ENCODE results near the gene GNPTG.

GNPTG gene
- long read RNA-seq, donor 1, transcript GNPTG-201 (11 exons, 1,983 nt), result major isoform, 53 of 94 reads
- long read RNA-seq, donor 1, partial matches to known transcripts, result 36 of 94 reads
- long read RNA-seq, donor 1, other reads (novel, unspliced or antisense), result 0 of 94 reads
- long read RNA-seq, donor 2, transcript GNPTG-201 (11 exons, 1,983 nt), result major isoform, 24 of 55 reads
- long read RNA-seq, donor 2, partial matches to known transcripts, result 30 of 55 reads
- long read RNA-seq, donor 2, other reads (novel, unspliced or antisense), result 0 of 55 reads
- long read RNA-seq, donor 3, transcript GNPTG-201 (11 exons, 1,983 nt), result major isoform, 12 of 45 reads
- long read RNA-seq, donor 3, partial matches to known transcripts, result 30 of 45 reads
- long read RNA-seq, donor 3, other reads (novel, unspliced or antisense), result 0 of 45 reads
- long read RNA-seq, donor 4, transcript GNPTG-201 (11 exons, 1,983 nt), result major isoform, 19 of 34 reads
- long read RNA-seq, donor 4, partial matches to known transcripts, result 10 of 34 reads
- long read RNA-seq, donor 4, other reads (novel, unspliced or antisense), result 0 of 34 reads
- long read RNA-seq, donor 5, transcript GNPTG-201 (11 exons, 1,983 nt), result major isoform, 42 of 45 reads
- long read RNA-seq, donor 5, partial matches to known transcripts, result 0 of 45 reads
- long read RNA-seq, donor 5, other reads (novel, unspliced or antisense), result 0 of 45 reads
- long read RNA-seq, donor 6, transcript GNPTG-201 (11 exons, 1,983 nt), result major isoform, 43 of 73 reads
- long read RNA-seq, donor 6, partial matches to known transcripts, result 29 of 73 reads
- long read RNA-seq, donor 6, other reads (novel, unspliced or antisense), result 0 of 73 reads
- long read RNA-seq, donor 7, result 0 reads
- long read RNA-seq, donor 8, transcript GNPTG-201 (11 exons, 1,983 nt), result major isoform, 40 of 49 reads
- long read RNA-seq, donor 8, partial matches to known transcripts, result 6 of 49 reads
- long read RNA-seq, donor 8, other reads (novel, unspliced or antisense), result 0 of 49 reads

DNA sequence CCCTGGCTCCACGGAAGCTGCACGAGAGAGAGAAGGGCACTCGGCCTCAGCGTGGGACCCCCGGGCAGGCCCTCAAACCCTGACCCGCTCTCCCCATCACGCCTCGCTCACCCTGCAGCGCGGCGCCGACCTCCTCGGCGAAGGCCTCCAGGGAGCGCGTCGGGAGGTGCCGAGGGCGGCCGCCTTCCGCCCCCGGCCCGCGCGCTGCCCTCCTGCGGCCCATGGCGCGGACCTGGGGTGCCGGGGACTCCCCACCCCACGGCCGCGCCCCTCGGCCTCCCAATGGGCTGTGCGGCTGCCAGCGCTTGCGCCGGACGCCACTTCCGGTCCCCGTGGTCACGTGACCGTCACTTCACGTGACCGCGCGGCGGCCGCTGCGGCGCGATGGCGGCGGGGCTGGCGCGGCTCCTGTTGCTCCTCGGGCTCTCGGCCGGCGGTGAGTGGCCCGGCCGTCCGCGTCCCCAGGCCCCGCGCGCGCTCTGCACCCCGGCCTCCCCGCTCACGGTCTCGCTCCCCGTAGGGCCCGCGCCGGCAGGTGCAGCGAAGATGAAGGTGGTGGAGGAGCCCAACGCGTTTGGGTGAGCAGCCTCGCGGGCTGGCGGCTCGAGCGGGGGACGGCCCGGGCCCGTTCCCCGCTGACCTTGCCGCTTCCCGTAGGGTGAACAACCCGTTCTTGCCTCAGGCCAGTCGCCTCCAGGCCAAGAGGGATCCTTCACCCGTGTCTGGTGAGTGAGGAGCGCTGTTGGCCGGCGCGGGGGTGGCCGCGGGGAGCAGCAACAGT lies at the start of gene GNPTG, which contains the start of gene TSR3:
TSS of gene GNPTG (plus strand) at position 350 of the 781 bp plus-strand sequence. CDS start at position 385, 35 bp downstream.
TSS of gene TSR3 (minus strand) at position 297 of the 781 bp plus-strand sequence. CDS start at position 223, 74 bp downstream.
- DNase-seq, result peak; percentile 82

DNA sequence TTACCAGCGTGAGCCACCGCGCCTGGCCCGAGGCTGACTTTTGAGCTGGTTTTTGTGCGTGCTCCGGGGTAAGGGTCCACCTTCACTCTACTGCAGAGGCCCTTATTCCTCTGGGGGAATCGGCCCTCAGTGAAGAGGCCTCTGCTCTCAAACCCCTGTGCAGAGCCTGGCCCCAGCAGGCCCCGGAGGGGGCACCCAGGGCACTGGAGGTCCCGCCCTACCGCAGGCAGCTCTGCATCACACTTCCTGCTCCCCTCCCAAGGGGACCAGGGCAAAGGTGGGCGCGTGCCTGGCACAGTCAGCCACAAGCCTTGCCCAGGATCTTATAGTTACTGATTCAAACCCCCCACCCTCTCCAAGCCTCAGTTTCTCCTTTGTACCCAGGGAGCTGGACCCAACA lies 45.9 kb upstream of the GNPTG start:
- DNase-seq, result no peak

- no peak for DNase-seq
These were observed 45.4 kb upstream of the GNPTG start for GRCh38 chr16:1306334-1306733.

DNA sequence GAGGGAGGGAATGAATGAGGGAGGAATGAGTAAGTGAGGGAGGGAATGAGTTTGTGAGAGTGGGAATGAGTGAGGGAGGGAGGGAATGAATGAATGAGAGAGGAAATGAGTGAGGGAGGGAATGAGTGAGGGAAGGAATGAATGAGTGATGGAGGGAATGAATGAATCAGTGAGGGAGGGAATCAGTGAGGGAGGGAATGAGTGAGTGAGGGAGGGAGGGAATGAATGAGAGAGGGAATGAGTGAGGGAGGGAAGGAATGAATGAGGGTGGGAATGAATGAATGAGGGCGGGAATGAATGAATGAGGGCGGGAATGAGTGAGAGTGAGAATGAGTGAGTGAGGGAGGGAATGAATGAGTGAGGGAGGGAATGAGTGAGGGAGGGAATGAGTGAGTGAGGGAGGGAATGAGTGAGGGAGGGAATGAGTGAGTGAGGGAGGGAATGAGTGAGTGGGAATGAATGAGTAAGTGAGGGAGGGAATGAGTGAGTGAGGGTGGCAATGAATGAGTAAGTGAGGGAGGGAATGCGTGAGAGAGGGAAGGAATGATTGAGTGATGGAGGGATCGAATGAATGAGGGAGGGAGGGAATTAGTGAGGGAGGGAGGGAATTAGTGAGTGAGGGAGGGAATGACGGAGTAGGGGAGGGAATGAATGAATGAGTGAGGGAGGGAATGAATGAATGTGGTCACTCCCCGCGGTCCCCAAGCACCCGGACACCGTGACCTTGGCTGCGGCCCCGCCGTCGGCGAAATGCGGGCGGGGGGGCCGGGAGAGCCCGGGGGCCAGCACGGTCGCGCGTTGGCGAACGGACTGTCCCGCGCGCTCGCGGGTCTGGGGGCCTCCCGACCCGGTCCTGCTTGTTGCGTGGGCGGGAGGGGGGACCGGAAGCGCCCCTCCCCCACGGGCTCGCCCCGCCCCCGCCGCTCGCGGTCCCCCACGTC lies 43.4 kb upstream of the GNPTG start:
- peak; percentile 76 for DNase-seq

- DNase-seq, result peak; percentile 100
These were observed 42.5 kb upstream of the GNPTG start, which contains the start of gene UBE2I for GRCh38 chr16:1308977-1309885. TSS of gene UBE2I (plus strand) at chr16:1309636. CDS start at chr16:1314031, 4,395 bp downstream.

DNA sequence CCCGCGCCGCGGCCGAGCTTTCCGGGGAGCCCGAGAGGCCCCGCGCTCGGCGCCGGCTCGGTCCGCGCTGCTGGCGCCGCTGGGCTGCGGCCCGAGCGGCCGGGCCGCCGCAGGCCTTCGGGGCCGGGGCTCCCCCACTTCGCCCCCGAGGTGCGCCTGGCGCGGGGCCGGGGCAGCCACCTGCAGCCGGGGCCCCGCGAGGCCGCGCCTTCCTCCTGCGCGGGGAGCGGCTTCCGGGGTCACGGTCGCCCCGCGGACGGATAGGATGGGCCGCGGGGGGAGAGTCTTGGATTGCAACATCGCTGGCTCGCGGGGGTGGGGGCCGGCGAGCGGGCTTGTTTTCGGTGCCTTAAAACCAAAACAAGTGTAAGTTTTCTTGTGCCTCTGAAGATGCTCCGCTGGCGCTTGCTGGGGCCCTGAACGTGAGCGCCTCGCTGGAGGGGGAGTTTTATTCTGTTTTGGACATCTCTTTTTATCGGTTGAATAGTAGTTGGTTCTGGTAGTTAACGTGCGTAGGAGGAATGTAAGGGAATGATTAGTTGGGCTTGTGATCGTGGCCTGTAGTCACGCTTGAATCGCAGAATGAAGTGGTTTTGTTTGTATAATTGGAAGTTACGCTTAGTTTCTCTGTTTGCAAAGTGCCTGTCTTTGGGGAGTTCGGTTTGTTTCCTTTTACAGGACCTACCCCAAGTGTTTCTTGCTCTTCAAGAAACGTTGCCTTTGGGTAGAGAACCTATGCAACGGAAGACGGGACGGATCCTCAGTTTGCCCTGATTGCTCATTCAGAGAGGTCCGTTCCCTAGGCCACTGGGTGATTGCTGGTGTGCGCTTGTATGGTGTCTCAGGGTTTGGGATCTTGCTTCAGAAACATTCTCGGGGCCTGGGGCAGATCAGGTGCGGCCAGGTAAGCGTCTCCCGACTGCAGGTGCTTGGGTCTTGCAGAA lies 41.6 kb upstream of the GNPTG start:
- peak; percentile 27 for DNase-seq

DNA sequence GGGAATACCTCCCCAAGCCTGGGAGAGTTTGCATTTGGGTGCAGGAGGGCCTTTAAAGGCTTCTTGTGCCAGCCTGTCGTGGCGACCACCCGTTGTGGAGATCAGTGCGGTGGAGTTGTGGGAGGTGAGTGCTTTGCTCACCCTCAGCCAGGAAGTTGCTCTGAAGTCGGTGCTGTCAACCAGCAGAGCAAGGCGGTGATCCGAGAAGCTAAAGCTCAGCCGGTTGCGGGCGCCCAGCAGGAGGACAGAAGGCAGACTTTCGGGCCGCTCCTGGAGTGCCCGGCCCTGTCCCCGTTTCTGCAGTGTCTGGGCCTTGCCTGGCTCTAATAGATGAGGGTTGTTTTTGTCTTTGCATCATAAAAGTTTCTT lies 40.9 kb upstream of the GNPTG start:
- DNase-seq, result peak; percentile 31

DNA sequence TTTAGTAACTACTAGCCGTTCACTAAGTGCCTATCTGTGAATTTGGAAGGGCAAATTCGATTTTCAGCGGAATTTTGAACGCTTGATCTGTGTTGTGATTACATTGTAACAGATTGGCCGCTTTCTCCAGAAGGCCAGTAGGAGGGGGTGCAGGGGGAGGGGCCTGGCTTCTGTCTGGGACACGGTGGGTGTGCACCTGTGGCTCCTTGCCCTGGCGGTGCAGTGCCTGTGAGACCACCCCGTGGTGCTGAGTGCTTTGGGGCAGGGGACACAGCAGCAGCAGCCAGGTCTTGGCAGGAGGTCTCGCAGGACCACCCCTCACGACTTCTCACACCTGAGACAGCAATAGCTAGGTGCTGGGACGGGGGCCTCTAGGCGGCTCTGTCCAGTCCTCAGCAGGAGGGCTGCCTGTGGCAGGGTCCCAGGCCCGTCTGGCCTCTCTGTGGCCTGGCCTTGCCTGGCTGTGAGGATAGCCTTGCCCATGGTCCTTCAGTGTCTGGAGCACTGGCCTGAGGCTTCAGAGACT lies 40.5 kb upstream of the GNPTG start:
- DNase-seq, result no peak

GRCh38 chr16:1311738-1312466 lies 39.8 kb upstream of the GNPTG start:
- DNase-seq, result no peak

- no peak for DNase-seq
These were observed 39.3 kb upstream of the GNPTG start for GRCh38 chr16:1312467-1312816.

DNA sequence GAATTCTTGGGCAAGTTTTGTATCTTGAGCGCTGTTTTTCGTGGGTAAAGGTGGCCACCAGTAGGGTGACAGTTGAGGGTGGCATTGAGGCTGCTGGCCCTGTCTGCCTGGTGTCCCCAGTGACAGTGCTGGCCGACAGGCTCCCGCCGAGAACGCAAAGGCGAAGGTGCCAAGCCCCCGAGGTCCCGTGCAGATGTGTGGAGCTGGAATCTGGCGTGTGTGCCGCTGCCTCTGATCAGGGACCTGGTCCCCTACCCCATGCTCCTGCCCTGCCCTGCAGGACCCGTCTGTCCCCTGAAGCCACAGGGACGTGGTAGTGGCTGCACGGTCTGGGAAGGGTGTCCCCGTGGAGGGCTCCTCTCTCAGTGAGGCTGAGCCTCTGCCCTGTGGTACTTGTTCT lies 38.8 kb upstream of the GNPTG start:
- DNase-seq, result no peak

DNA sequence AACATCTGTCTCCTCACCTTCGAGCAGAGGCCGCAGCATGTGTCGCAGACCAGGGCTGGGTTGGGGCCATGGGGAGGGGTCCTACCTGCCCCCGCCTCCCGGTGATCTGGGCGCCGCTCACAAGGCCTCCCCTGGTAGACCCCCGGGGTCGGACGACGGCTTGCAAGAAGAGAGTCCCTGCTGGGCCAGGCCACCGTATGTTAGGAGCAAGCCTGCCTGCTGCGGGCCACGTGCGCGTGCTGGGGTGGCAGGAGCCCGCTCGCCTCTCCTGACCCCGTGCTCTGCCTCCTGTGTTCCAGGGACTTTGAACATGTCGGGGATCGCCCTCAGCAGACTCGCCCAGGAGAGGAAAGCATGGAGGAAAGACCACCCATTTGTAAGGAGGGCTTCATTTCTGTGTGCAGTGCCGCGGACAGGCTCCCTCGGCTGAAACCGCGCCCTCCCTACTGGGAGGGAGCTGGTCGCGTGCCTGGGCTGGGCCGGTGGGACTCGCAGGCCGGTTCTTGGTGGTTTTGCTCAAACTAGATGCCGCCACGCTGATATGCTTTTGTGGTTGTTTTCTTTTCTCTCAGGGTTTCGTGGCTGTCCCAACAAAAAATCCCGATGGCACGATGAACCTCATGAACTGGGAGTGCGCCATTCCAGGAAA lies 37.9 kb upstream of the GNPTG start:
- no peak for DNase-seq

GRCh38 chr16:1314399-1315068 lies 37.2 kb upstream of the GNPTG start:
- DNase-seq, result no peak

DNA sequence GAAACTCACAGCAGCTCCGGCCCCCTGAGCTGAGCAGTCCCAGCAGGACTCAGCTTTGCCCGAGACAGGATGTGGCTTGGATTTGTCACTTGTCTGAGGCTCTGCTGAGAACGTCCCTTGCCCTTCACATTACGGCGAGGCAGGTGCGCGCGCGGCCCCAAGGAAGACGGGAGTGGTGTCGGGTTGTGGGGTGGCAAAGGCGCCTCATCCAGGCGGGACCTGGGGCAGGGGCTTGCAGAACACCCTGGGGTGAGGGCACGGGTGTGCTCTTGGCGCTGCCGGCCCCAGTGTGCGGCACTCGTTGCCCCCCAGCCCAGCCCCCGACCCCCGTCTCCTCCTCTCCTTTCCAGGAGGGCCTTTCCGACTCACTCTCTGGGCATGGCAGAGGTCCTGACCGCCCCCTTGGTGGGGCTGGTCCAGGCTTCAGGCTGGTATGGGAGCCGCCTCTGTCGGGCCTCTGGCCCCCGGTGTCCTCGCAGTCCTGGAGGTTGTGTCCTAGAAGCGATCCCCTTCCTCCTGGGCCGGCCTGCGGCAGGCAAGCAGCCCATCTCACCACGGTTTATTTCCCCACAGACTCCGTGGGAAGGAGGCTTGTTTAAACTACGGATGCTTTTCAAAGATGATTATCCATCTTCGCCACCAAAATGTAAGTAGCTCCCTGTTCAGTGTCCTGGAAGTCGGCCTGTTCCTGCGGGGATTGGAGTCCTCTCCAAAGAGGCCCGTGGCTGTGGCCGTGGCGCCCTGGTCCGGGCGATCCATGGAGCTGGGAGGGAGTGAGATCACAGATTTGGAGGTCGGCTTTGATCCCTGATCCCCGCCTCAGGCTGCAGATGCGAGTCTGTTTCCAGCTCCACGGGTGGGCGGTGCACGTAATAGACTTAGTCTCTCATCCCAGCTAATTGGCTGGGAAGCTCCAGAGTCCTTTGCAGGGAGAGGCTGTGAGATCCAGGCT lies 36.4 kb upstream of the GNPTG start:
- DNase-seq, result no peak

- DNase-seq, result no peak
These were observed 35.7 kb upstream of the GNPTG start for GRCh38 chr16:1316033-1316405.
